ENCODE measurements around the gene SLC4A5. TPM values are rescaled to one million over a fixed set of nuclear protein-coding genes. Genes with fewer than 3 reads are reported as not detected.

SLC4A5 gene
- total RNA-seq, 4 donors from 2014 or later = 18.3 to 94.5 (median 59.8) TPM

DNA sequence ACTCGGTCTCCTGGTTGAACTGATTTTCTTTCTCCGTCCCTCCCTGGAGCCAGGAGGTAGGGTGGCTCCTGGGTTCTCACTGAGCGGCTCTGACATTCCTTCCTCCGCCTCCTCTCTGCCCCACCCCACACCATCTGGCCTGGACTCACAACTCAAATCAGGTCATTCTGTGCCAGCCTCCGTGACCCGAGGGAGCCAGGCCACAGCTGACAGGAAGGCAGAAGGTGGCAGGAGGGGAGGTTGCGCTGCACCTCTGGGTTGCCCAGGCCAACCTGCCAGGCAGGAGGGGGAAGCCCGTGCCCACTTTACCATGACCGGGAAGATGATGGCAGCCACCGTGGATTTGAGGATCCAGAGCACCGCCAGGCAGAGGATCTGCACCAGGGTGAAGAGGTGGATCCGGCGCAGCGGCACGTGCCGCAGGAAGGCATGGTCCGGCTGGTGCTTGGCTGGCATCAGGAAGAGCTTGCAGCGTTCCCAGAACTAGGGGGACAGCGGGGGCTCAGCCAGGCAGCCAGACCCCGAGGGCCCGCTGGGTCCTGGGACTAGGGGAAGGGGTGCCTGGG, 116.5 kb downstream of the SLC4A5 start:
- Histone ChIP-seq H3K36me3 (no peaks in the 10 kb centered on the region), H3K9me3 (no peaks in the 10 kb centered on the region), H3K4me3 (replicated peaks in 1 of 3) (no peak overlapping the region), H3K27ac (no peak overlapping the region), H3K4me1 (no peaks in the 10 kb centered on the region), H3K27me3 (no peaks in the 10 kb centered on the region)
- no peak for TF ChIP-seq POLR2A (IDR thresholded peaks at IDR 0.05)
- TF ChIP-seq, protein P1, sequence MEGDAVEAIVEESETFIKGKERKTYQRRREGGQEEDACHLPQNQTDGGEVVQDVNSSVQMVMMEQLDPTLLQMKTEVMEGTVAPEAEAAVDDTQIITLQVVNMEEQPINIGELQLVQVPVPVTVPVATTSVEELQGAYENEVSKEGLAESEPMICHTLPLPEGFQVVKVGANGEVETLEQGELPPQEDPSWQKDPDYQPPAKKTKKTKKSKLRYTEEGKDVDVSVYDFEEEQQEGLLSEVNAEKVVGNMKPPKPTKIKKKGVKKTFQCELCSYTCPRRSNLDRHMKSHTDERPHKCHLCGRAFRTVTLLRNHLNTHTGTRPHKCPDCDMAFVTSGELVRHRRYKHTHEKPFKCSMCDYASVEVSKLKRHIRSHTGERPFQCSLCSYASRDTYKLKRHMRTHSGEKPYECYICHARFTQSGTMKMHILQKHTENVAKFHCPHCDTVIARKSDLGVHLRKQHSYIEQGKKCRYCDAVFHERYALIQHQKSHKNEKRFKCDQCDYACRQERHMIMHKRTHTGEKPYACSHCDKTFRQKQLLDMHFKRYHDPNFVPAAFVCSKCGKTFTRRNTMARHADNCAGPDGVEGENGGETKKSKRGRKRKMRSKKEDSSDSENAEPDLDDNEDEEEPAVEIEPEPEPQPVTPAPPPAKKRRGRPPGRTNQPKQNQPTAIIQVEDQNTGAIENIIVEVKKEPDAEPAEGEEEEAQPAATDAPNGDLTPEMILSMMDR (IDR thresholded peaks at IDR 0.05) = no peak
- no peak for DNase-seq
- 89 to 94% methylated on average over 17 to 21 of the region's 21 CpGs for WGBS, 2 donors
- intact Hi-C loops (cut with DNase I) = no loop called here

DNA sequence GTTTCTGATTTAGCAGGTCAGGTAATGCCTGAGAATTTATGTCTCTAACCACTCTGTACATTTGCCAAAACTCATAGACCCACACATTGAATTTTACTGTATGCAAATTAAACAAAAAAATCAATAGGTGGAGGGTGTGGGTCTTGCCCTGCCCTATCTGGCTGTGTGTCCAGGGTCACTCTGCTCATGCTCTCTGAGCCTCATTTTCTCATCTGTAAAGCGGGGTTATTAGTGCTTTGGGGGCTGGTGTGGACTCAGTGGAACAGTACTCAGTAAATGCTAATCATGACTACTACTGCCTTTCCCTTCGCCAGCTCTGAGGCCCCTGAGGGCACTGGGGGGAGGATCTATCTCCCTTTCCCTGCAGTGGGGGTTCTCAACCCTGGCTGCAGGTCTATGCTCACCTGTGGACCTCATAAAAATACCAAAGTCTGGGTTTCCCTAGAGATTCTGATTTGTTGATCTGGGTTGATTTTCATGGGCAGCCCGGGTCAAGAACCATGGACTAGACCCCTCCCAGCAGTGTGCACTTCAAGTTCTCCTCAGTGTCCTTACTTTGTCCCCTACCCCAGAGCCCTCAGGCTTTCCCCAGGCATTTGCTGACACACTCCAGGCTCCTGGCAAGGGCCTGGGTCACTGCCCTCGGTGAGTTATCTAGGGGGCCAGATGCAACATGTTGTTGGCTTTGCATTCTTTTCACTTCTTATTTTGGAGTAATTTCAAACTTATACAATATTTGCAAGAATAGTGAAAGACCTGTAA, 117.3 kb downstream of the SLC4A5 start:
- H3K36me3 ChIP-seq = no peaks in the 10 kb centered on the region
- TF ChIP-seq POLR2A (IDR thresholded peaks at IDR 0.05) = no peak
- TF ChIP-seq, protein P1 (IDR thresholded peaks at IDR 0.05) = no peak
- H3K4me3 ChIP-seq (replicated peaks in 1 of 3) = no peak overlapping the region
- no peak for DNase-seq
- H3K9me3 ChIP-seq = no peaks in the 10 kb centered on the region
- H3K27me3 ChIP-seq = no peaks in the 10 kb centered on the region
- H3K4me1 ChIP-seq = no peaks in the 10 kb centered on the region
- WGBS, 2 donors = 69 to 79% methylated on average over 4 of the region's 4 CpGs
- intact Hi-C loops (cut with DNase I) = no loop called here
- H3K27ac ChIP-seq = no peak overlapping the region

DNA sequence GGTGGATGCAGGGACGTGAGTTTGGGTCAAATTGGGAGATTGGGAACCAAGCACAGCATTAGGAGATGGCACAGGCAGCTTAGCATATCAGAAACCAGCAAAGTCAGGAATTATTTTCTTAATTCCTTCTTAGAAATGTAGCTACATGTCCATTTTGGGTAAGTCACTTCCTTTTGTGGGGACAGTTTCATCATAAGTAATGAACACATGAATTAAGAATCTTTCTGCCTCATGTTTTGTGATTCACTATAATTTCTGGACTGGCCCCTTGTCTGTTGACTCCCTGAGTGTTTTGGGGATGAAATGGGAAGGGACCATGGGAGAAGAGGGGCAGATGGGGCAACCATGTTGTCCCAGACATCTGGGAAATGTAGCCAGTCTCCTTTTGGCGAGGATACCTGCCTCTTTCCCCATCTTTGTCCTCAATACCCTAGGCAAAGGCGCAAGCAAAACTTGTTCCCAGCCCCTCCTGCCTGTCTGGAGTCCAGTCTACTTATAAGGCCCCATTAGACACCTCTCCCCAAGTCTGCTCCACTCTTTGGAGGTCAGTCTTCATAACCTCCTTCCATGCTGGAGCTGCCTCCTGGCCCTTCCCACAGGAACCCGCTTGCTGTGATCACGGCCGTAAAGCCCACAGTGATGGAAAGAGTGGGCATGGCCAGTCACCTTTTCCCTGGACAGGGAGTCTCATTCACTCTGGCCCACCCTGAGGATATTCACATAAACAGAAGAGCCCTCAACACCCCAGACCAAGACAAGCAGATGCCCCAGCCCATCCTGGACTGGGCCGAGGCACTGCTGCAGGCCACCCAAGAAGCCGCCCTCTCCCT, 119.1 kb downstream of the SLC4A5 start:
- intact Hi-C loops (cut with DNase I) = no loop called here
- WGBS, 2 donors = 96 to 99% methylated on average over 8 of the region's 8 CpGs

DNA sequence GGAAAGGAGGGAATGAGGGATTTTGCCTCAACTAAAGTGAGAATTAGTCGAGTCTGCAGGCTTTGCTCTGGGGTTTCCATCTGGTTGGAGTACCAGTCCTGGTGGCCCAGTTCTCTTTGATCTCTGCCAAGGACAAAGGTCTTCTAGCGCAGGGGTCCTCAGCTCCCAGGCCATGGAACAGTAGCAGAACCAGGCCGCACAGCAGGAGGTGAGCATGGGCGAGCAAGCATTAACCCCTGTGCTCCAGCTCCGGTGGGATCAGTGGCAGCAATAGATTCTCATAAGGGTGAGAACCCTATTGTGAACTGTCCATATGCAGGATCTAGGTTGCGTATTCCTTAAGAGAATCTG, 120.9 kb downstream of the SLC4A5 start:
- DNase-seq = no peak
- Histone ChIP-seq H3K4me1 (no peaks in the 10 kb centered on the region), H3K9me3 (no peaks in the 10 kb centered on the region), H3K27me3 (no peaks in the 10 kb centered on the region), H3K4me3 (replicated peaks in 1 of 3) (no peak overlapping the region), H3K36me3 (no peaks in the 10 kb centered on the region), H3K27ac (no peak overlapping the region)
- intact Hi-C loops (cut with DNase I) = no loop called here
- 95% methylated on average over 6 of the region's 6 CpGs for WGBS, 2 donors
- TF ChIP-seq, protein P1 (IDR thresholded peaks at IDR 0.05) = no peak
- TF ChIP-seq POLR2A (IDR thresholded peaks at IDR 0.05) = no peak

More for the DNA sequence above, 119.1 kb downstream of the SLC4A5 start:
- H3K36me3 ChIP-seq = no peaks in the 10 kb centered on the region
- H3K27me3 ChIP-seq = no peaks in the 10 kb centered on the region
- no peaks in the 10 kb centered on the region for H3K4me1 ChIP-seq
- no peak for DNase-seq
- no peaks in the 10 kb centered on the region for H3K9me3 ChIP-seq
- TF ChIP-seq, protein P1 (IDR thresholded peaks at IDR 0.05) = no peak
- no peak for TF ChIP-seq POLR2A (IDR thresholded peaks at IDR 0.05)
- no peak overlapping the region for H3K4me3 ChIP-seq (replicated peaks in 1 of 3)
- no peak overlapping the region for H3K27ac ChIP-seq

All from thyroid gland (tissue), 4 donors.